GM23248 (cell line): ENCODE results near the gene TFEB. TPM values are rescaled to one million over a fixed set of nuclear protein-coding genes. Genes with fewer than 3 reads are reported as not detected.
A peak's percentile ranks its signal among the peaks of the same experiment; 100 is the strongest.

Experiments
- DNase-seq: peaks from one replicate; pipeline ENCODE4 v3.0.0-alpha.2; 2015
- H2AFZ ChIP-seq: fragments of 200-600 bp; sonication (generic); 2 replicates; pipeline ENCODE4 v1.6.1; 2016; ENCODE audit warnings: antibody characterized with exemption
- H3F3A ChIP-seq: fragments of 200-600 bp; sonication (generic); 2 replicates; pipeline ENCODE4 v1.6.1; 2016; ENCODE audit warnings: mild to moderate bottlenecking, antibody characterized with exemption, mixed run types; ENCODE audit not compliant: insufficient read depth
- H3K27ac ChIP-seq: fragments of 200-600 bp; sonication (generic); 2 replicates; pipeline ENCODE4 v1.5.1; 2016; ENCODE audit warnings: mild to moderate bottlenecking
- H3K27me3 ChIP-seq: fragments of 200-600 bp; sonication (generic); replicated peaks from 2 replicates; pipeline ENCODE4 v1.6.1; 2016; ENCODE audit warnings: mild to moderate bottlenecking; ENCODE audit not compliant: insufficient read depth
- H3K36me3 ChIP-seq: fragments of 200-600 bp; sonication (generic); 2 replicates; pipeline ENCODE4 v1.6.1; 2016; ENCODE audit warnings: low read depth, mild to moderate bottlenecking
- H3K4me1 ChIP-seq: fragments of 200-600 bp; sonication (generic); 2 replicates; pipeline ENCODE4 v1.6.1; 2016; ENCODE audit warnings: mild to moderate bottlenecking; ENCODE audit not compliant: insufficient read depth
- H3K4me2 ChIP-seq: fragments of 200-600 bp; sonication (generic); one replicate; pipeline ENCODE4 v1.6.1; 2016; ENCODE audit warnings: mild to moderate bottlenecking; ENCODE audit not compliant: unreplicated experiment
- H3K4me3 ChIP-seq: fragments of 200-600 bp; sonication (generic); 2 replicates; pipeline ENCODE4 v1.5.1; 2016; ENCODE audit warnings: mild to moderate bottlenecking
- H3K79me2 ChIP-seq: fragments of 200-600 bp; sonication (generic); 2 replicates; pipeline ENCODE4 v1.6.1; 2016; ENCODE audit warnings: mild to moderate bottlenecking; ENCODE audit not compliant: insufficient read depth
- H3K9ac ChIP-seq: fragments of 200-600 bp; sonication (generic); 2 replicates; pipeline ENCODE4 v1.6.1; 2016; ENCODE audit warnings: mild to moderate bottlenecking
- H3K9me2 ChIP-seq: fragments of 200-600 bp; sonication (generic); 2 replicates; pipeline ENCODE4 v1.6.1; 2016; ENCODE audit warnings: mixed run types, mild to moderate bottlenecking, moderate library complexity; ENCODE audit not compliant: insufficient read depth
- H3K9me3 ChIP-seq: fragments of 200-600 bp; sonication (generic); one replicate; pipeline ENCODE4 v1.6.1; 2017; ENCODE audit warnings: low read depth
- H4K20me1 ChIP-seq: fragments of 200-600 bp; sonication (generic); 2 replicates; pipeline ENCODE4 v1.6.0; 2016; ENCODE audit not compliant: insufficient read depth
- EZH2 ChIP-seq: fragments of 200-600 bp; sonication (generic); IDR thresholded peaks from 2 replicates; pipeline ENCODE4 v1.6.1; 2018; ENCODE audit warnings: antibody characterized with exemption, mild to moderate bottlenecking; ENCODE audit not compliant: insufficient read depth, poor library complexity, severe bottlenecking
- EZH2phosphoT487 ChIP-seq: fragments of 200-600 bp; sonication (generic); IDR thresholded peaks from 2 replicates; pipeline ENCODE4 v1.6.1; 2018; ENCODE audit warnings: antibody characterized with exemption, moderate library complexity, mild to moderate bottlenecking, low read depth; ENCODE audit not compliant: insufficient read depth
- WGBS, 2 experiments: methylation state at CpG; one replicate each; pipeline ENCODE4 v1.1.6; 2015 to 2017; ENCODE audit warnings: low lambda C conversion rate in 2 of 2, low coverage in 1 of 2; ENCODE audit errors: missing lambda C conversion rate in 2 of 2; 5-methylcytosine and 5-hydroxymethylcytosine counted together
- in situ Hi-C: fragments of 300-500 bp; cut with MboI; formaldehyde crosslinking; loops from 2 replicates; pipeline ENCODE4 v1.15.0; 2020
- polyA plus RNA-seq: library from polyadenylated mRNA; unstranded; fragments of >200 nt; fragmentation: Nextera tagmentation; extraction: Ambion mirVana; gene quantifications from 2 replicates; pipeline ENCODE4 v1.2.1, GENCODE V29; 2016
- total RNA-seq: library from RNA; depleted of rRNA; stranded (reverse); fragments of >200 nt; shearing (Covaris generic); gene quantifications from 2 replicates; pipeline ENCODE4 v1.2.3, GENCODE V29; 2014

Gene TFEB
- total and polyA plus RNA-seq, 2 experiments from 2014 or later, result 5.5 to 5.7 TPM

GRCh38 chr6:41715795-41716515, 19.5 kb downstream of the TFEB start:
- WGBS, 2 experiments, result 90 to 94% methylated on average over 5 of the region's 5 CpGs
- Histone ChIP-seq H3K27ac (no peak overlapping the region), H3K9me3 (no peaks in the 10 kb centered on the region), H3K9me2 (no peaks in the 10 kb centered on the region), H3K79me2 (no peaks in the 10 kb centered on the region), H3K27me3 (no peaks in the 10 kb centered on the region), H4K20me1 (no peaks in the 10 kb centered on the region), H3K4me1 (peaks cover 23% of the 10 kb centered on the region), H3K4me2 (no peak overlapping the region), H3F3A (no peaks in the 10 kb centered on the region), H3K36me3 (no peaks in the 10 kb centered on the region), H3K9ac (no peak overlapping the region), H3K4me3 (no peak overlapping the region), H2AFZ (no peak overlapping the region)
- no peak for DNase-seq
- in situ Hi-C loops, result no loop called here
- TF ChIP-seq EZH2phosphoT487 (no peak), EZH2 (no peak)

GRCh38 chr6:41714556-41715273, 20.7 kb downstream of the TFEB start:
- no peaks in the 10 kb centered on the region for H3K27me3 ChIP-seq
- no peak for DNase-seq
- no peaks in the 10 kb centered on the region for H3K36me3 ChIP-seq
- TF ChIP-seq EZH2 (no peak), EZH2phosphoT487 (no peak)
- no peaks in the 10 kb centered on the region for H3K9me2 ChIP-seq
- WGBS, 2 experiments, result 94% methylated on average over 14 of the region's 14 CpGs
- H3K9me3 ChIP-seq, result no peaks in the 10 kb centered on the region
- H3K9ac ChIP-seq, result no peak overlapping the region
- peaks cover 23% of the 10 kb centered on the region for H3K4me1 ChIP-seq
- H4K20me1 ChIP-seq, result no peaks in the 10 kb centered on the region
- no peak overlapping the region for H3K4me2 ChIP-seq
- no peak overlapping the region for H3K4me3 ChIP-seq
- no peak overlapping the region for H3K27ac ChIP-seq
- H3K79me2 ChIP-seq, result no peaks in the 10 kb centered on the region
- no peaks in the 10 kb centered on the region for H3F3A ChIP-seq
- in situ Hi-C loops, result no loop called here
- H2AFZ ChIP-seq, result no peak overlapping the region

GRCh38 chr6:41713650-41714291, 21.6 kb downstream of the TFEB start:
- 89 to 92% methylated on average over 12 to 14 of the region's 14 CpGs for WGBS, 2 experiments

GRCh38 chr6:41713159-41713649, 22.2 kb downstream of the TFEB start:
- H3K4me1 ChIP-seq, result peaks cover 23% of the 10 kb centered on the region
- in situ Hi-C loops, result no loop called here
- no peak overlapping the region for H3K4me3 ChIP-seq
- no peaks in the 10 kb centered on the region for H3K36me3 ChIP-seq
- no peaks in the 10 kb centered on the region for H4K20me1 ChIP-seq
- H3K79me2 ChIP-seq, result no peaks in the 10 kb centered on the region
- H3F3A ChIP-seq, result no peaks in the 10 kb centered on the region
- 64 to 77% methylated on average over 9 of the region's 9 CpGs for WGBS, 2 experiments
- H2AFZ ChIP-seq, result no peak overlapping the region
- DNase-seq, result peak; percentile 53
- no peaks in the 10 kb centered on the region for H3K9me3 ChIP-seq
- H3K27me3 ChIP-seq, result no peaks in the 10 kb centered on the region
- H3K4me2 ChIP-seq, result peak overlapping the region; percentile 12
- TF ChIP-seq EZH2, result no peak
- TF ChIP-seq EZH2phosphoT487, result no peak
- H3K27ac ChIP-seq, result no peak overlapping the region
- H3K9me2 ChIP-seq, result no peaks in the 10 kb centered on the region
- H3K9ac ChIP-seq, result no peak overlapping the region

More at GRCh38 chr6:41713650-41714291, 21.6 kb downstream of the TFEB start:
- peak; percentile 52 for DNase-seq
- Histone ChIP-seq H4K20me1 (no peaks in the 10 kb centered on the region), H3K27ac (no peak overlapping the region), H3F3A (no peaks in the 10 kb centered on the region), H3K4me1 (peaks cover 23% of the 10 kb centered on the region), H3K27me3 (no peaks in the 10 kb centered on the region), H3K9ac (no peak overlapping the region), H3K79me2 (no peaks in the 10 kb centered on the region), H3K9me2 (no peaks in the 10 kb centered on the region), H3K36me3 (no peaks in the 10 kb centered on the region), H3K4me3 (no peak overlapping the region), H3K9me3 (no peaks in the 10 kb centered on the region), H2AFZ (no peak overlapping the region), H3K4me2 (peak overlapping the region; percentile 12)
- TF ChIP-seq EZH2phosphoT487 (no peak), EZH2 (no peak)
- in situ Hi-C loops, result no loop called here
